ENCODE measurements around the gene ABHD1. TPM values are rescaled to one million over a fixed set of nuclear protein-coding genes. Genes with fewer than 3 reads are reported as not detected.
"Not testable (repeated sequence)": the region's sequence is repeated elsewhere in the genome, so short reads cannot be mapped to it uniquely, and the experiment has no call there.

ABHD1 gene
- total and polyA plus RNA-seq, 8 donors = 0.26 to 0.99 (median 0.34) TPM; not detected in 1

- intact Hi-C loops (cut with DNase I) = loop anchor here in 1 of 3 donors (5.0 kb wide), 1 partner anchor 177 kb away; the partner anchor contains the start of gene DNAJC5G
- no peaks in the 10 kb centered on the region for H3K27me3 ChIP-seq
- WGBS, 2 donors = 90% methylated on average over 10 of the region's 10 CpGs
- no peaks in the 10 kb centered on the region for H3K36me3 ChIP-seq
- DNase-seq (peak in 1 of 6 donors; percentile 58), ATAC-seq (no peak), FAIRE-seq (no peak)
- no peak overlapping the region for H3K4me3 ChIP-seq
- TF ChIP-seq CTCF (IDR thresholded peaks at IDR 0.05) = no peak
- no peak overlapping the region for H3K27ac ChIP-seq
- peaks cover 0 to 10% (median 8%) of the 10 kb centered on the region in 3 donors for H3K4me1 ChIP-seq
- H3K9me3 ChIP-seq = no peaks in the 10 kb centered on the region
Measured at GRCh38 chr2:27100036-27100435, 23.6 kb upstream of the ABHD1 start.

GRCh38 chr2:27102329-27102728, 21.3 kb upstream of the ABHD1 start:
- no peak overlapping the region for H3K27ac ChIP-seq
- TF ChIP-seq CTCF (IDR thresholded peaks at IDR 0.05) = no peak
- H3K36me3 ChIP-seq = no peaks in the 10 kb centered on the region
- no peak for FAIRE-seq
- no peak overlapping the region for H3K4me3 ChIP-seq
- H3K9me3 ChIP-seq = no peaks in the 10 kb centered on the region
- DNase-seq = no peak
- intact Hi-C loops (cut with DNase I) = loop anchor here in 1 of 3 donors (5.0 kb wide), 1 partner anchor 175 kb away; the partner anchor contains the start of gene DNAJC5G
- H3K27me3 ChIP-seq = no peaks in the 10 kb centered on the region
- WGBS, 2 donors = 80 to 92% methylated on average over 5 of the region's 5 CpGs
- H3K4me1 ChIP-seq = no peaks in the 10 kb centered on the region
- no peak for ATAC-seq

GRCh38 chr2:27105981-27106380, 17.6 kb upstream of the ABHD1 start:
- WGBS, 2 donors = 52 to 71% methylated on average over 3 of the region's 3 CpGs
- intact Hi-C loops (cut with DNase I) = no loop called here
- no peaks in the 10 kb centered on the region for H3K4me1 ChIP-seq
- H3K27ac ChIP-seq = no peak overlapping the region
- H3K36me3 ChIP-seq = no peaks in the 10 kb centered on the region
- H3K4me3 ChIP-seq = no peak overlapping the region
- ATAC-seq (no peak), DNase-seq (no peak), FAIRE-seq (no peak)
- TF ChIP-seq CTCF (IDR thresholded peaks at IDR 0.05) = no peak
- H3K9me3 ChIP-seq = no peaks in the 10 kb centered on the region
- no peaks in the 10 kb centered on the region for H3K27me3 ChIP-seq

- Histone ChIP-seq H3K27me3 (no peaks in the 10 kb centered on the region), H3K9me3 (no peaks in the 10 kb centered on the region), H3K36me3 (no peaks in the 10 kb centered on the region), H3K4me1 (no peaks in the 10 kb centered on the region), H3K4me3 (no peak overlapping the region), H3K27ac (no peak overlapping the region)
- intact Hi-C loops (cut with DNase I) = no loop called here
- FAIRE-seq (no peak), DNase-seq (no peak), ATAC-seq (no peak)
- 56 to 69% methylated on average over 2 of the region's 2 CpGs for whole genome bisulfite sequencing, 2 donors
- no peak for TF ChIP-seq CTCF (IDR thresholded peaks at IDR 0.05)
Measured at GRCh38 chr2:27108221-27108620, 15.4 kb upstream of the ABHD1 start.

GRCh38 chr2:27109083-27109482, 14.5 kb upstream of the ABHD1 start:
- WGBS, 2 donors = 84 to 92% methylated on average over 3 of the region's 3 CpGs
- FAIRE-seq (no peak), ATAC-seq (no peak)

GRCh38 chr2:27110603-27111352, 12.8 kb upstream of the ABHD1 start:
- intact Hi-C loops (cut with DNase I); H3K36me3 ChIP-seq; H3K9me3 ChIP-seq; FAIRE-seq; H3K27me3 ChIP-seq; H3K4me3 ChIP-seq; DNase-seq; ATAC-seq; H3K4me1 ChIP-seq; H3K27ac ChIP-seq: not testable (repeated sequence)
- 70 to 78% methylated on average over 24 of the region's 24 CpGs for WGBS, 2 donors

More at GRCh38 chr2:27109083-27109482, 14.5 kb upstream of the ABHD1 start:
- intact Hi-C loops (cut with DNase I) = no loop called here
- no peak for DNase-seq
- H3K9me3 ChIP-seq = no peaks in the 10 kb centered on the region
- no peaks in the 10 kb centered on the region for H3K36me3 ChIP-seq
- no peak for TF ChIP-seq CTCF (IDR thresholded peaks at IDR 0.05)
- H3K27ac ChIP-seq = no peak overlapping the region
- no peaks in the 10 kb centered on the region for H3K4me1 ChIP-seq
- H3K4me3 ChIP-seq = no peak overlapping the region
- no peaks in the 10 kb centered on the region for H3K27me3 ChIP-seq

GRCh38 chr2:27111392-27112078, 12.1 kb upstream of the ABHD1 start:
- H3K4me1 ChIP-seq; H3K4me3 ChIP-seq; intact Hi-C loops (cut with DNase I); H3K9me3 ChIP-seq; H3K27ac ChIP-seq; FAIRE-seq; H3K27me3 ChIP-seq; ATAC-seq; H3K36me3 ChIP-seq: not testable (repeated sequence)
- DNase-seq = peak in 1 of 6 donors; percentile 50
- 86 to 89% methylated on average over 41 to 49 of the region's 49 CpGs for WGBS, 2 donors

Measured in pancreas (tissue), 10 donors.